Activated CD8-positive, alpha-beta memory T cell treated with anti-CD3 and anti-CD28 coated beads for 24 hours (primary cell): ENCODE results near the gene TM2D1.
"Not testable (repeated sequence)": the region's sequence is repeated elsewhere in the genome, so short reads cannot be mapped to it uniquely, and the experiment has no call there.

ENCODE experiments used
- DNase-seq: peaks from one replicate; pipeline ENCODE4 v3.0.0-alpha.2; 2020

Gene TM2D1

DNA sequence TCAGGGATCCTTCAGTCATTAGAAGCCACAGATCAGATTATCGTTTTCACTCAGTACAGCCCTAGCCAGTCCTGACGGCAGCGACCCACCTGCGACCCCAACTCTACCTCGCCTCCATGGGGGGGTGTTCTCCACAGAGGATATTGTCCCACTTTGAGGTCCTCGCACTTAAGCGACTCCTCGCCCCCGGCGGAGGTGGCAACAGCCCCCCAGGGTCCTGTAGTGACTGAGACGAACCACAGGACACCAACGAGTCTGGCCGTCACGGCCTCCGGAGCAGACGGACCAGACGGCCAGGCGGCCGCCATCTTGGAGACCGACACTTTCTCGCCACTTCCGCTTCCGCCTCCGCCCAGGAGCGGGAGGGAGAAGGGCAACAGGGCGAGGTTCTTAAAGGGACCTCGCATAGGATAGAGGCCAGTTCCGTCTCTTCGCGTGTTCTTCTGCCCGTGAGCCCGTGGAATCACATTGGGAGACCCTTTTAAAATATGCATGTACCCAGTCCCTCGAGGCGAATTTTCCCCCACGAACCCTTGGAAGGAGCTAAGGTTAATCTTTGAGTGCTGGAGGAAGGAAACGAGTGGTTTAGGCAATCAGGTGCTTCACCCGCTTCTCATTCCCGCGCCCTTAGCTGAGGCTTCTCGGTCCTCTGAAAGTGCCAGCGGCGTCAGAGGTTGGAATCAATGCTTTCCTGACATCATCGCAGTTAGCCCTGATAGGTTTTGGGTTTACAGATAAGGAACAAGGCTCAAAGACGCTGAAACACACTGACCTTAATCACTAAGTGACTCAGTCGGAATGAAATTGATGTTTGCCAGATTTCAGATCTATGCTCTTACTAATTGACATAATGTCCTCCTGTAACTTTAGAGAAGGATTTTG lies at the start of gene TM2D1:
Gene TM2D1, minus strand, starts transcription at position 329 of the 882 bp plus-strand sequence. Its CDS starts 21 bp downstream, at position 308.
- peak; percentile 93 for DNase-seq

DNA sequence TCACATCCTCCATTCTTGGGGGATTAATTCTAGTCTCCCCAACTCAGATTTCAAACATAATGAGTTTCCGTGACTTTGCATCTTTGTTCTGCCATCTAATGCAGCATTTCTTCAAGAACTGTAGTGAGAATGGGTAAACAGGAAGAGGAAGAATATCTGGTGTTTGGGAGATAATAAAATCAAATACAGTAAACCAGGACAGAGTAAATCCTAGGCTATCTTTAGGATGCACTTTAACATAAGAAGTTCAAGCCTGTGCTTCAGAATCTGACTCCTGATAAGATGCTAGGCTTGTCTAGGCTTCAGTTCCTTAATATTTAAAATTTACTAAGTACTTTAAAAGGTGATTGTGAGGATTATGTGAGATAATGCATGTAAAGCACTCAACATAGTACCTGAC lies 45.2 kb upstream of the TM2D1 start:
- no peak for DNase-seq

DNA sequence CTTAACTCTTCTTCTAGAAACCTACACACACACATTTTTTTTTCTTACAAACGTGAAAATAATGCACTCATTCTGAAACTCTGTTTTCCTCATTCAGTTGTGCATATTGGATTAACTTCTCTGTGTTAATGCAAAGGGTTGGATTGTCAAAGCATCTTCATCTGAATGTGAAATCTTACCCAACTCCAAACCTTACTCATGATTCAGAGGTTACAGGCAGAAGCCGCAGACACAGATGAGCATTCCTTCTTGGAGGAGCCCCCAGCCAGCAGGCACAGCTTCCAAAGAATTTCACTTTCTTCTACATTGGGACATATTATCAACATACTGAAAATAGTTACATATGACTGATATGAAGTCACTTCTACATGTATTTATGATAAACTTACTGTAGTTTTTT lies 33.0 kb upstream of the TM2D1 start:
- no peak for DNase-seq

DNA sequence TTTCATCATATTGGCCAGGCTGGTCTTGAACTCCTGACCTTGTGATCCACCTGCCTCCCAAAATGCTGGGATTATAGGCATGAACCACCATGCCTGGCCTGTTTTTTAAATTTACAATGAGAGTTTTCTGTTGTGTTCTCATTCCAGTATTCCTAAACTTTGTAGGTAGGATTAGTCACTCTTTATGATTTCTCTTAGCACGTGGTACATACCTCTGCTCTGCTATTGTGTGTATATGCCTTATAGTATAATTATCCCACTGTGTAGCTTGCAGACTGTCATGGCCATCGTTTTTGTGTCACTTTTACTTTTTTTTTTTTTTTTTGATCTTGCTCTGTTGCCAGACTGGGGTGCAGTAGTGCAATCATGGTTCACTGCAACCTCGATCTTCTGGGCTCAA lies 31.8 kb upstream of the TM2D1 start:
- DNase-seq = no peak

DNA sequence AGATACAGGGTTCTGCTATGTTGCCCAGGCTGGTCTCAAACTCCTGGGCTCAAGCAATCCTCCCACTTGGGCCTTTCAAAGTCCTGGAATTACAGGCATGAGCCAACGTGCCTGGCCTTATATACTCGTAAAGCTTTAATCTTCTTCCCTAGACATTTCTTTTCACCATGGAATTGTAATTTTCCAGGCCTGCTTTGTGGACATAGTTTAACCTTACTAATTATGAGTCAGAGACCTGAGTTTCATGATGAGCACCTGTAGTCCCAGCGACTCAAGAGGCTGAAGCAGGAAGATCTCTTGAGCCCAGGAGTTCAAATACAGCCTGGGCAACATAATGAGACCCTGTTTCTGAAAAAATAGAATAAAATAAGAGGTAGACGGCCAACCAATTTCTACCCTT lies 29.6 kb upstream of the TM2D1 start:
- no peak for DNase-seq

DNA sequence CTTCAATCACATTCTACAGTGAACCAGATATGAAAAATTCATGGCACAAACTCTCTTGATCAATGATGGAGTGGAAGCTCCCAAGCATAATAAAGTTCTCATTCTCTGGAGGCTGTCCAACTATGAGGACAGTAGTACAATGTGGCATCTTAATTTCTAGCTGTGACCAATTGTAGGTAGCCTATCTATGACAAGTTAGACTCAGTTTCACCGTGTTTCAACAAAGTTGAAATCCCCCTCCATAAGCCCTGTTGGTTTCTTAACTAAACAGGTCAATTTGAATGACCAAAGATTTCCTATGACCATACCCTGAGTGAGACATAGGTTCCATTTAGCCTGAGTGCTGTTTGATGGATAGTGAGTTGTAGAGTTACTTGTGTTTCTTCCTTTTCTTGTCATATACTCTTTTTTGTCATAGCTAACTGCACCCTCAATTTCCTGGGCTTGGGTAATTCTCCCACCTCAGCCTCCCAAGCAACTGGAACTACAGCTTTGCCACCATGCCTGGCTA lies 29.1 kb upstream of the TM2D1 start:
- no peak for DNase-seq

DNA sequence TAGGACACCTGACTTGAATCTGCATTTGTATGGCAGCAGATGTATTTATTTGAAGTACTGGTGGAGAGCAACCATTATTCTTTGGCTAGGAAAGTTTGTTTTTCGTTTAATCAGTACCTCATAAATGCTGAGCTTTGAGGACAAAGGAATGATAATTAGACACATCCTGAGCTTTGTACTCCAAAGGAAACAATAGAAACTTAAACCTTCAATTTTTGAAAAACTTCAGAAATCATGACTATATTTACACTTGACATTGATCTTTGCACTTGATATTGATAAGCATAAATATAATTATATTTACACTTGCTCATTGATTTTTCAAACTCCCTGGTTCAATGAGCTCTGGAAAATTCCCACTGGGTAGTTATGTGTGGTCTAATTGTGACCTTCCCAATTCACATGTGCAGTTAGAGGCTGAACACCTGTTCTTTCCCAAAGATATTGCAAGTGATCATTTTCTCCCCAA lies 28.0 kb upstream of the TM2D1 start:
- no peak for DNase-seq

DNA sequence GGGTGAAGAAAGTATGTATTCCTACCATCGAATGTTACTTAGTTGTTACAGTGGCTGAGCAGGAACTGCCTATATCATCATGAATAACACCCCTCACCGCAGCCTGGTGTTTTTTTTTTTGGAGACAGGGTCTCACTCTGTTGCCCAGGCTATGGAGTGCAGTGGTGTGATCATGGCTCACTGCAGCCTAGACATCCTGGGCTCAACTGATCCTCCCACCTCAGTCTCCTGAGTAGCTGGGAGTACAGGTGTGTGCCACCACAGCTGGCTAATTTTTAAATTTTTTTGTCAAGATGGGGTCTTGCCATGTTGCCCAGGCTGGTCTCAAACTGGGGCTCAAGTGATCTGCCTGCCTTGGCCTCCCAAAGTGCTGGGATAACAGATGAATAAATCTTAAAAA lies 24.6 kb upstream of the TM2D1 start:
- DNase-seq = no peak

DNA sequence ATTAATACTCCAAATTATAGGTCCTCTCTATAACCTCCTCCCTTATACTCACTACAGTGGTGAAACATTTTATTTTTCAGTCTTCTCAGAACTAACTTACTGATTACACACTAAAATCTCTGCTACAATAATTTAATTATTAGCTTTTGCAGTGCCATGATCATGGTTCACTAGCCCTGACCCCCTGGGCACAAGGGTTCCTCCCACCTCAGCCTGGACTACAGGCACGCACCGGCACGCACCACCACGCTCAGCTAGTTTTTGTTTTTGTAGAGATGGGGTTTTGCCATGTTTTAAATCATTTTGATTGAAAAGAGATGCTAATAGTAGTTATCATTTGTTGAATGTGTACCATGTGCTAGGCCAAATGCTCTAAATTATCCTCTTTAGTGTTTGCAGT lies 23.6 kb upstream of the TM2D1 start:
- DNase-seq = no peak

DNA sequence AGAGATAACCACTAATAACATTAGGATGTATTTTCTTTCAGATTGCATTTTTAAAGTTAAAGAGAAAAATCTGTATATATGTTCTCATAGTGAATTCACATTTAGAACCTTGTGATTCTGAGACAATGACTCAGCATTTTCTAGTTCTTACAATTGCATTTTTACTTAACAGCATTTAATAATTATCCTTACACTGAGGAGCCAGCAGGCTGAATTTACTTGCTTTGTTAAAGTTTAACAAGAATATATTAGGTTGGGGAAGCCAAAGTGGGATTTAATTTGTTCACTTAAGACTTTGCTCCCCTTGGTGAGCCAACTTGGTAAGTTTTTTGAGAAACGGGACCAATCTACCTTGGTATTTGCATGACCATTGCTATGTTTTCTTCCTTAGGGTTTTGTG lies 21.9 kb upstream of the TM2D1 start:
- no peak for DNase-seq

DNA sequence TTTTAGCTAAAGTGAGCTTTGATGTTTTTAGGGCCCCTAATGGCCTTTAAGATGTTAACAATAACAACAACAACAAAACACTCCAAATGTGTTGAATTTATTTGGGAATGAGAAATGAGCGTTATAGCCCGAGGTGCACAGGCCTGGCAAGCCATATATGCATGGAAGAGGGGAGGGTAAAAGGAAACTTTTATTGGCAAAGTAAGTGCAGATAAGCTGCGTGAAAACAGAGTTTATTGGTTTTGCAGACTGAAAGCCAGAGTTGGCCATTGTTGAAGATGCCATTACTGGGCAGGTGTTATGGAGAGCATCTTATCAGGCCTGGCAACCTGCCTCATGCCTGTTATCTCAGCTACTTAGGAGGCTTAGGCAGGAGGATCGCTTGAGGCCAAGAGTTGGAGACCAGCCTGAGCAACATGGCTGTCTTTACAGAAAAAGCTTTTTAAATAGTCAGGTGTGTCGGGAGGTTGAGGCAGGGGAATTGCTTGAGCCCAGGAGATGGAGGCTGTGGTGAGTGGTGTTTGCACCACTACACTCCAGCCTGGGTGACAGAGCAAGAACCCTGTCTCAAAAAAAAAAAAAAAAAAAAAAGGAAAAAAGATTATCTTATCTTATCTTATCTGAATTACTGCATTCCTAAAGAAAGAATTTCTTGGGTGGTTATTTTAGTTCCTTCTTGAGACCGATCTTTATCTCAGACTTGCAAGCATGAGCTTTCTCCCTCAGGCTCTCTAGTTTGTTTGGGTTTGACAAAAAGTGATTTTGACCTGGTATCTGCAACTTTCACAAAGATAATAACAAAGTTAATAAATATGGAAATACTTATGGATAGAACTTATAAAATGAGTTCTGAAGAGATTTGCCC lies 19.0 kb upstream of the TM2D1 start:
- no peak for DNase-seq

DNA sequence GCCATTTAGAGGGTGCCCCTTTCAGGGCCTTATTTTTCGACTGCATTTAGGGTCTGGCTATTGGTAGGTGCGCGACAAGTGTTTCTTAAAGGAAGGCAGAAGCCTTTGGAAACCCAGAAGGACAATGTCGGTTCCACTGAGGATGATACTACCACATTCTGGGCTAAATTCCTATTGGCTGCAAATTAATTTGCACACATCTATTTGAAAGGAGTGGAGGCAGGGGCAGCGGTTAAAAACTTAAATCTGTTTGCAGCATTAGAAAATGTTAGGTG lies 18.4 kb upstream of the TM2D1 start:
- DNase-seq = no peak

DNA sequence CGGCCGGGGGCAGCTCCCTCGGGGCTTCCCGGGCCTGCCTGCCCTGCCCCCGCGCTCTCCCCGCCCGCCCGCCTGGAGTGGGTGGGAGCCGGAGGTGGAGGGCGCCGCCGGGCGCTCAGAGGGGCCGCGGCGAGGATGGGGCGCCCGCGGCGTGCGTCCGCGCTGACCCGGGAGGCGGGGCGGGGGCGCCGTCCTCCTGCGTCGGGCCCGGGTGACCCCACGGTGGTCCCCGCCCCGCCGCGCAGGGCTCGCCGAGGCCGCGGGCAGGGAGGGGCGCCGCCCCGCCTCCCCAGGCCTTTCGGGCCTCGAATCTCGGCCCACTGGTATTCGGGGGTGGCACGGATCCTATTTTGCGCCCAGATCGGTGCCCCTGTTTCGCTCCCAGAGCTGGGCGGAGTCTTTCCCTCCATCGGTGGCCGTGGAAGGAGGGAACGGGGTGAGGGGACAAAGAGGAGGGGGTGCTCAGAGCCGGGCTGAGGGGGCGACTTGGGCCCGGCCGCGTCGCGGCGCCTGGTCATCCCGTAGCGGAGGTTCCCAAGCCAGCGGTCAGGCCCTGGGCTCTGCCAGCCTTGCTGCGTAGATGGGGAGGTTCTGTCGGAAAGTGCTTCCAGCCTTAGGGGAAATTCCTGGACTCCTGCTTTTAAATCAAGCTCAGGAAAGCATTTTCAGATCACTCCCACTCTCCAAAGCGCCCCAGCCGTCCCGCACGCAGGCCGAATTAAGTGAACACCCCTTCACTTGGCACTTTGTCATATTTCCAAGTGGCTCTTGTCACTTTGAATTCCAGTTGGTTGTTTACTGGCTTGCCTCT lies 17.9 kb upstream of the TM2D1 start:
- DNase-seq = no peak

DNA sequence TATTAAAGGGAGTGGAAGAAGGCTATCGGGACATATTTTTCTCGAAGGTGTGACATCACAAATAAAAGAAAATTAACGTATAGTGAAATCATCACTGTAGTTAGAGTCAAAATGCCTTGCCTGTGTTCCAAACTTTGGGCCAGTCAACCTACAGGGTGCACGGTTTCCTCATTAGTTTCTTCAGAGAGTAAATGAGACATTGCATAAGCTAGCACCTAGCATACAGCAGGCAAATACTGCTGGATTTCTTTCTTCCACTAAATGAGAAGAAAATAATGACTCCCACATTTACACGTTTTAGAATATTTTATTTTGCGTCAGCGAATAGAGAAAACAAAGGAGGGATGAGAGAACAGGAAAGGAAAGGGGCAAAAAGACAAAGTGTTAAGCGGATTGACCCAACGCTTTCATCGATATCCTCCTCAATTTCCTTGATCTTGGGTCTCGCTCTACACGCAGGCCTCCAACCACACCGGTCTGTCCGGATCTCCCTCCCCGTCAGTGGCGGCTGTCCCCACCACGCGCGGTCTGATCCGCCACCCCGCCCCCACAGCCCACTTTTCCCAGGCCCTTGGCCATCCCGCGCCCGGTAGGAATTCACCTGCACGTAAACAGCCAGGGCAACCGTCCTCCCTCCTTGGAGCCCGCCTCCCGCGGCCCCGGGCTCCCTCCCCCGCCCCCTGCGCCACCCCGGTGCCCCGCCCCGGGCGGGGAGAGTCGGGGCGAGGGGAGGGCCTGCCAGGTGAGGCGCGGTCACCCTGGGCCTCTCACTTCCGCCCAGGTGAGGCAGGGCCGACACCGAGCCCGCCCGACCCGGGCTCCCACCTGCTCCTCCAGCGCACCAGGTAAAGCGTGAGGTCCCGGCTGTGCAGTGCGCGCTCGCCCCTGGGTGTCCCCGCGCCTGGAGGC lies 17.0 kb upstream of the TM2D1 start, which contains the start of gene PATJ:
Gene PATJ, plus strand, starts transcription at position 770 of the 909 bp plus-strand sequence. CDS start 20,413 bp downstream, outside the sequence.
- DNase-seq = peak; percentile 87

DNA sequence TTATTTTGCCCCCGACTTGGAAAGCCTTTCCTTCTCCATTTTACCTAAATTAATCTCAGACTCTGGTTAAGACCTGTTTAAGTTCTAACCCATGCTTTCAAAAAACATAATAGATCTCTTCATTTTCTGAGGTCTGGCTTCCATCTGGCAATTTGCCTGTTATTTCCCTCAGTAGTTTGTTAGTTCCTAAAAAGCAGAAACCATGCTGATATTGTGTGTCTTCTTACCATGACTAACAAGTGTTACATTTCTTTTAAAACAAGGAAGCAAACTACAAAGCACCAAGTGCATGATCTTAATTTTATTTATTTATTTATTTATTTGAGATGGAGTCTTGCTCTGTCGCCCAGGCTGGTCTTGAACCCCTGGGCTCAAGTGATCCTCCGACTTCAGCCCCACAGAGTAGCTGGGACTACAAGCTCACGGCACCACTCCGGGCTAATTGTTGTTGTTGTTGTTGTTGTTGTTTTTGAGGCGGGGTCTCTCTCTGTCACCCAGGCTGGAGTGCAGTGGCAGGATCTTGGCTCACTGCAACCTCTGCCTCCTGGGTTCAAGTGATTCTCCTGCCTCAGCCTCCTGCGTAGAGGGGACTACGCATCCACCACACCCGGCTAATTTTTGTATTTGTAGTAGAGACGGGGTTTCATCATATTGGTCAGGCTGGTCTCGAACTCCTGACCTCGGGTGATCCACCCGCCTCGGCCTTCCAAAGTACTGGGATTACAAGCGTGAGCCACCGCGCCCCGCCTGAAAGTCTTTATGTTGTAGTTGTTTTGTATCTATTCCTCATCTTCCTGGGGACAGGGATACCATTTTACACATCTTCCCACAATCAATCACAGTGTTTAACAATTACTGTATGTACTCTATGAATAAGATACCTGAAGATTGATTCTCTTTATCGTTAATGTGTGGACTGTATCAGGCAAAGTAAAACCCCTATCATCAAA lies 16.1 kb upstream of the TM2D1 start:
- DNase-seq = no peak

DNA sequence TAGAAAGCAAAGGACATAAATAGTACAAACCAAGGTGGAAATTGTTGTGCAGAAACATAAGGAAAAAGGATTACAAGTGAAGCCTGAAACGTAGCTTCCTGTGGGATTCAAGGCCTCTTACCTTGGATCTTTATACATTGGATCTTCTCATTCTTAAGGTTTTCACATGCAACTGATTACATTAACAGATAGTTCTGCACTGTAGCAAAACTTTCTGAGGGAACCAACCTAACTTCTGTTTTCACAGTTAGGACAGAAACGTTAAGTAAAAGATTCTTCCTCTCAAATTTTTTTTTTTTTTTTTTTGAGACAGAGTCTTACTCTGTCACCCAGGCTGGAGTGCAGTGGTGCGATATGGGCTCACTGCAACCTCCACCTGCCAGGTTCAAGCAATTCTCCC lies 7.8 kb upstream of the TM2D1 start:
- no peak for DNase-seq

DNA sequence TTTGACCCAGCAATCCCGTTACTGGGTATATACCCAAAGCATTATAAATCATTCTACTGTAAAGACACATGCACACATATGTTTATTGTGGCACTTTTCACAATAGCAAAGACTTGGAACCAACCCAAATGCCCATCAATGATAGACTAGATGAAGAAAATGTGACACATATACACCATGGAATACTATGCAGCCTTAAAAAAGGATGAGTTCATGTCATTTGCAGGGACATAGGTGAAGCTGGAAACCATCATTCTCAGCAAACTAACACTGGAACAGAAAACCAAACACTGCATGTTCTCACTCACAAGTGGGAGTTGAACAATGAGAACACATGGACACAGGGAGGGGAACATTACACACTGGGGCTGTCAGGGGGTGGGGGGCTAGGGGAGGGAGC lies 5.7 kb upstream of the TM2D1 start:
- not testable (repeated sequence) for DNase-seq

DNA sequence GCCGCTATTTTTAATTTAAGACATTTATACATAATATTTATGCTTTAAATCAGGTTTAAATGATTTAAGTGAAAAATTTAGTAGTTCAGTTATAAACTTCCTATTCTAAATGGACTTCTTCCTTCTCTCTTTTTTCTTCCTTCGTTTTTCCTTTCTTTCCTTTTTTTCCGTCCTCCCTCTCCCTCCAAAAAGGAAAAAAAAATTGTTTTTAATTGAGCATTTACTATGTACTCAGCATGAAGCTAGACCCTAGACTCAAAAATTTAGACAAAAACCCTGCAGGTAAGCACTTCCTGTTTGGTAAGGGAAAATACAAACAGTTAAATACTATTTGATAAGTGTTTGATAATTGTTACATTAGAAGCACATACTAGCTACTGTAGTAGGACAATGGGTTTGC lies 2.6 kb upstream of the TM2D1 start:
- no peak for DNase-seq

DNA sequence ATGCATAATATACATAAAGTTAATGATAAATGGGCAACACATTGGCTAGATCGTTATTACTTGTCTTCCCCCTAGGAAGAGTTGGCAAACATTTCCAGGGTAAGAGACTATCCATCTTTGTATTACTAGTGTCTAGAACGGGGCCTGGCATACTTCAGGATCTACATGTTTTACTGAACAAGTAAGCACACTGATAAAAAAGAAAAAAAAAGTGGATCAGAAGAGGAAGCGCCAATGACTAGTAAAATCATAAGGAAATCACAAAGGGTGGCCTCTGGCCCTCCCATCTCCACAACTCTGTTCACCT lies 482 bp downstream of the TM2D1 start:
- no peak for DNase-seq

DNA sequence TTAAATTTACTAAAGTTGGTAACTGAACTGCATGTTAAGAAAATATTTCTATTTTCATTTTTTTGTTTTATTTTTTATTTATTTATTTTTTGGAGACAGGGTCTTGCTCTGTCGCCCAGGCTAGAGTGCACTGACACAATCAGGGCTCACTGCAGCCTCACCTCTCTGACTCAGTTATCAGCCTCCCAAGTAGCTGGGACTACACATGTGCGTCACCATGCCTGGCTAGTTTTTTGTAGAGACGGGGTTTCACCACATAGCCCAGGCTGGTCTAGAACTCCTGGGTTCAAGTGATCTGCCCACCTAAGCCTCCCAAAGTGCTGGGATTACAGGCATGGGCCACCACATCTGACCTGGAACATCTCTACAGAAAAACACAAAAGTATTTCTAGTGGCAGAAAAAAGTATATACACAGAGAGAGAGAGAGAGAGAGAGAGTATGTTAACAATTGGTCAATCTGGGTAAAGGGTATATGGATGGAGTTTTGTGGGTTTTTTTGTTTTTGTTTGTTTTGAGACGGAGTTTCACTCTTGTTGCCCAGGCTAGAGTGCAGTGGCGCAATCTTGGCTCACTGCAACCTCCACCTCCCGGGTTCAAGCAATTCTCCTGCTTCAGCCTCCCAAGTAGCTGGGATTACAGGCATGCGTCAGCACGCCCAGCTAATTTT lies 5.8 kb downstream of the TM2D1 start:
- not testable (repeated sequence) for DNase-seq
